GF-D8 (cell line): Measurements from ENCODE around the gene ADAMTS12.
"Not testable (repeated sequence)": the region's sequence is repeated elsewhere in the genome, so short reads cannot be mapped to it uniquely, and the experiment has no call there.

ENCODE experiments used
- DNase-seq: peaks from one replicate; lab custom pipeline; 2025; lab: John Stamatoyannopoulos, UW

ADAMTS12 gene

GRCh38 chr5:33901156-33901555, 9.4 kb upstream of the ADAMTS12 start:
- no peak for DNase-seq

DNA sequence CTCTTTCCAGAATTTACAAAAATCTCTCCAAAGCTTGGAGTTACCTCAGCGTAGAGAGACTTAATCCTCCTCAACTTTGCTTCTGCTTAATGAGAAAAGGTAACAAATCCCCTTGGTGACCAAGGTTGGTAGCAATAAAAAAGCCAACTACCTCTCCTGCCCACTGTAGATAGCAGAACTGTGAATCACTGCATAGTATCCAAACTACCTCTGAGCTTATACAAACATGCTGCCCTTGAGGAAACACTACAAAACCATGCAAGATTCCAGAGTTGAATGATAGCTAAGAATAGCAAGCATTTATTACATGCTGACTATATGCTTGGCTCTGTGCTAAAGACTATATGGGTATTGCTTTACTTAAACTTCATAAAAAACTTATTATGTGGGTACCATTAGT, 2.8 kb upstream of the ADAMTS12 start:
- DNase-seq, result no peak

DNA sequence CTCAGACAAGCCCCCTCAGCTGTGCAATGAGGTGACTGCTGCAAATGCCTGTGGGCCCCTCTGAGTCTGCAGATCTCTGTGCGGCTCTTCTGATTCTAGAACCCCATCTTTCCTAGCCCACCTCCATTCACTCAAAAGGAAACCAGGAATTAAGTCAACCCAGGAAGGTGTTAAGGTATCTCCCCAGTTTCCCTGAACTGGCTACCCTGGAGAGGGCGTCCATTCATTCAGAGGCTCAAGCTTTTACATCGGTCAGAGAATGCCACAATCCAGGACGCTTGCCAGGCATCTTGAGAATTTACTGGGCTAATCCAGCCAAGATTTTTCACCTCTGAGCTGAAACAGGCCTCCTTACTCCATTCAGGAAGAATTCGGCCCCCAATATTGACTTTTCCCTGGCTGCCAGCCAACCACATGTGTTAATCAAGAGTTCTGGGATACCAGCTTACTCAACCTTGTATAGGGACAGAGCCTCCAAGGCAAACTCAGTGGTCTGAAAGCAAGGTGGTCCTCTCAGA, 889 bp upstream of the ADAMTS12 start:
- DNase-seq, result no peak

GRCh38 chr5:33891446-33891787, 373 bp downstream of the ADAMTS12 start:
- no peak for DNase-seq

DNA sequence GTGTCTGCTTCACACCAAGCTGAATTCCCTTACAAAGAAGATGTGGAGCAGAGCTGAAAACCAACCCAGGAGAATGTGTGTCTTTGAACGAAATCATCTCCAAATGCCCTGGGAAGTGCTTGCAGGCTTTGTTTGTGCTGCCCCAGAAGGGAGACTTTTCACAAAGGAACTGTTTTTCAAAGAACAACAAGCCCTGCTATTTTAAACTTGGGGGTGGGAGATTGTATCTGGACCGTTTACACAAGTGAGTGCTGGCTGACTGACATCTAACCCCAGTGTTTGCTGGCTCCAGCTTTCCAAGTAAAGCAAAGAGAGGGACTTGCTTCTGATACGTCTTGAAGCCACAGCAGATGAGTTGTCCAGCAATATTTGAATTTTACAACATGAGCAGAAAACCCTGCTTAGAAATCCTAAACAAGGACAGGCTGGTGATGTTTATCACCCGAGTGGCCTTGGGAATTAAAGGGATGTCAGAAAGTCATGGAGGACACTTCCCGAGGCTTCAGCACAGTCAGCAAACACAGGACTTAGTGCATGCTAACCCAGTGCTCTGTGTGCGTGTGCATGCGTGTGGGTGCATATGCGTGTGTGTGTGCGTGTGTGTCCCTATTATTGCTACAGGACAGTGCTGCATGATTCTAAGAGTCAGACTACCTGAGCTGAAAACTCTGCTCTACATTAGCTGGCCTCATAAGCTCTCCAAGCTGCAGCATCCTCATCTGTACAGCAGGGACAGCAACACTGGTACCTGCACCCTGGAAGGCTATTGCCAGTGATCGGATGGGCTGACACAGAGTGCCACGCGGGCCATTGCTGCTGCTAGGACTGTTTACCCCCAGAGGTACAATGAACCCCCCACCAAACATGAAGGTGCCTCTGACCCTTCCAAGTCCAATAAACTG, 1.4 kb downstream of the ADAMTS12 start:
- no peak for DNase-seq

GRCh38 chr5:33888587-33888986, 3.2 kb downstream of the ADAMTS12 start:
- DNase-seq, result no peak

- DNase-seq, result no peak
These were observed 4.5 kb downstream of the ADAMTS12 start for GRCh38 chr5:33887268-33887667.

DNA sequence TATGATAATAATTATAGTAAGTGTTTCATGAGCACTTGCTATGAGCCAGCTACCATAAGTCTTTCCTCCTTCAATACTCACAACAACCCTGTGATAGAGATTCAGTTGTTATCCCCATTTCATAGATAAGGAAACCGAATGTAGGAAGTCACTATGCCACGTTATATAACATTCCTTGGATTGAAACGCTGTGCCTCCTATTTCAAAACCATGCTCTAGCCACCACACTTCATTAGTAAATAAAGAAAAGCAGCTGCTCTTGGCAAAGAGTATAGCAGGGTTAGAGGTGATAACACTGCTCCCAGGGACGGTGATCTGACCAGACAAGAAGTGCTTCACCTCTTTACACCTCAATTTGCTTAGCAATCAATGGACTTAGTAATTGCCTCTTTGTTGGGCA, 5.5 kb downstream of the ADAMTS12 start:
- DNase-seq, result no peak

- no peak for DNase-seq
These were observed 6.1 kb downstream of the ADAMTS12 start for GRCh38 chr5:33885679-33886078.

DNA sequence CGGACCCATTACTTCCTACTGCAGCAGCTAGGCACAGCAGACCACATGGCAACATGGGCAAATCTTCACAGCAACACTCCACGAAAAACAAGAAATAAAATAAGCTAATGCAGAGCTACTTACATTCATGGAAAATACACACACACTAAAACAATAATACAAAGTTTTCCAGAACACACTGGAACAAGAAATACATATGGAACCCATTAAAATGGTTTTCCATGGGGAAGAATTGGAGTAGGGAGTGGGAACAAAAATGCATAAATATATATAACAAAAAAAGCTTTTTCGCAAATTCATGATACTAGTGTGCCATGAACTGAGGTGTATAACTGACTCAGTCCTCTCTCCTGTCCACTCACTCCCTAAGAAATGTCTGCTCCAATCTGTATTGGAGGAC, 8.3 kb downstream of the ADAMTS12 start:
- DNase-seq, result no peak

- no peak for DNase-seq
These were observed 11.5 kb downstream of the ADAMTS12 start for GRCh38 chr5:33880319-33880718.

- no peak for DNase-seq
These were observed 14.3 kb downstream of the ADAMTS12 start for GRCh38 chr5:33877449-33877848.

DNA sequence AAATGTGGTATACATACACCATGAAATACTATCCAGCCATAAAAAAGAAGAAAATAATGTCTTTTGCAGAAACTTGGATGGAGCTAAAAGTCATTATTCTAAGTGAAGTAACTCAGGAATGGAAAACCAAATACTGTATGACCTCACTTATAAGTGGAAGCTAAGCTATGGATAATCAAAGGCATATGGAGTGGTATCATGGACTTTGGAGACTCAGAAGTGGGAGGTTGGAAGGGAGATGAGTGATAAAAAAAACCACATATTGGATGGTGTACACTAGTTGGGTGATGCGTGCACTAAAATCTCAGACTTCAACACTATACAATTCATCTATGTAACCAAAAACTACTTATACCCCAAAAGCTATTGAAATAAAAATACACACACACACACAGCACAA, 24.5 kb downstream of the ADAMTS12 start:
- DNase-seq, result no peak

DNA sequence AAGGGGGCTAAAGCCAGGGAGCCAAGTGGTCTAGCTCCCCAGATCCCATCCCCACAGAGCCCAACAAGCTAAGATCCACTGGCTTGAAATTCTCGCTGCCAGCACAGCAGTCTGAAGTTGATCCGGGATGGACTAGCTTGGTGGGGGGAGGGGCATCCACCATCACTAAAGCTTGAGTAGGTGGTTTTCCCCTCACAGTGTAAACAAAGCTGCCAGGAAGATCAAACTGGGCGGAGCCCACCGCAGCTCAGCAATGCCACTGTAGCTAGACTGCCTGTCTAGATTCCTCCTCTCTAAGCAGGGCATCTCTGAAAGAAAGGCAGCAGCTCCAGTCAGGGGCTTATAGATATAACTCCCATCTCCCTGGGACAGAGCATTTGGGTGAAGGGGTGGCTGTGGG, 32.6 kb downstream of the ADAMTS12 start:
- DNase-seq, result not testable (repeated sequence)

GRCh38 chr5:33857037-33857436, 34.8 kb downstream of the ADAMTS12 start:
- no peak for DNase-seq

- DNase-seq, result no peak
These were observed 36.4 kb downstream of the ADAMTS12 start for GRCh38 chr5:33855396-33855795.

- DNase-seq, result no peak
These were observed 37.0 kb downstream of the ADAMTS12 start for GRCh38 chr5:33854733-33855151.

DNA sequence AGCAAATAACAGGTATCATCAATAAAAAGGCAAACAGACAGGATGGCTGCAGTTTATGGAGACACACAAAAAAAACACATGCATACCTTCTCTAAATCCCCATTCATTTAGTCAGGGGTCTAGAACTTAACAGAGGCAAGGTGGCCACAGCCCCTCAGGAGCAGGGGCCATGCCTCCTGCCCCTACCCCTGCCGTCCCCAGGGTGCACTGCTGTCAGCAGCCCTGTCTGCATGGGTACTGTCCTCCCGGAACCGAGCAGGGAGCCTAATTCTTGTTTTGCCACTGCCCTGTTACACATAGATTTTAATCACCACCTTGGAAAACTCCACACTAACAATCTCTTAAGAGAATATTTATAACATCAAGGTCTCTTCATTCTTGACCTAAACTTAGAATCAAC, 39.0 kb downstream of the ADAMTS12 start:
- no peak for DNase-seq

DNA sequence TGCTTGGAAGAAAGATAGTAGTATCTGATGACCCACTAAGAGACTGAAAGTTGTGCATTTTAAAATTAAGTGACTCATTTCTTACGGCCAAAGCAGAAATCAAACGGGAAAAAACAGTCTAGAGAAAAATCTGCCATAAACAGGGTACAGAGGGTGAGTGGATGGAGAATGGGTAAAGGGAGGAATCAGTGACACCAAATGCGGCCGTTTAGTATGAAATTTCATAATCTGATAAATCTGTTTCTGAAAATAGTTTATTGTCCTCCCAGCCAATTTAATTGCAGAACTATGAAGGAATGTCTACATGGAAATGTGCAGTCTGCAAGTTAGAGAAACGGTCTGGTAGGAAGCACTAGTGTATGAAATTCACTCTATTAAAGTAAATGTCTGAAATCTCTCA, 39.5 kb downstream of the ADAMTS12 start:
- no peak for DNase-seq

GRCh38 chr5:33850100-33850594, 41.6 kb downstream of the ADAMTS12 start:
- DNase-seq, result no peak

GRCh38 chr5:33848554-33848953, 43.2 kb downstream of the ADAMTS12 start:
- DNase-seq, result no peak

DNA sequence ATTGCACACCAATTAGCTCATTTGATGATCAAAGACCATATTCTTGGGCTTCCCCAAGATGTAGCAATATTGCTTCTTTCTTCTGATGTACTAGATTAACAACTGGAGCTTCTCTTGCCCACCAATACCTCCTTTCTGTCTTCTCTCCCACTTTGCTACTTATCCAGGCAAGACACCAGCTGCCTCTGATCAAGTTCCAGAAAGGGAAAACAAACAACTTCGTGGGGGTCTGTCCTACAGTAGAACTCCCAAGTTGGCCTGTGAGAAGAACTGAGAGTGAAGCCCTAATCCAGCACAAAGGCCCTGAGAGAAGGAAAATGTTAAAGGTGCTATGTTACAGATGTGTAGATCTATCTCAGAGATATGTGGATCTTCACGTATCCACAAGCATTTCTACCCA, 44.9 kb downstream of the ADAMTS12 start:
- DNase-seq, result no peak

GRCh38 chr5:33843579-33843978, 48.2 kb downstream of the ADAMTS12 start:
- no peak for DNase-seq

DNA sequence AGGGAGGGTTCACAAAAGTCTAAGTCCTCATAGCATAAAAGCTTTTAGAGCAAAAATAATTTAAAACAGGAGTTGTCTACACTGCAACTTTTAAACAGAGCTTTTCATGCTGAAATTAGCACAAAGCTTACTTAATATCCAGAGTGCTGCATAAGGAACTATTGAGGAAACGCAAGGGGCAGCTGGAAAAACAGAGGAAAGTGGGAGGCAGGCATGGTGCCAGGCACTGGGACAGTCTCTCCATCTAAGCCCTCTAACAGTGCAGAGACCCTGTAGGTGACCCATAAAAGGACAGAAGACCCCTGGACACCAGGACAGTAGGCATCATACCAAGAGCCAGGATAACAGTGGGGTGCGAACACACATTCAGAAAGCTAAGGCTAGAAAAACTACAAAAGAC, 49.3 kb downstream of the ADAMTS12 start:
- no peak for DNase-seq
